Measurements from ENCODE around the gene RBBP8. TPM values are rescaled to one million over a fixed set of nuclear protein-coding genes. Genes with fewer than 3 reads are reported as not detected.
A peak's percentile ranks its signal among the peaks of the same experiment; 100 is the strongest.

Gene RBBP8
- total RNA-seq, 1 donor from 2014 or later: 14.0 TPM

GRCh38 chr18:22998344-22998743 lies 65.2 kb downstream of the RBBP8 start:
- no peak for DNase-seq (ENCODE audit: low read depth in 2 of 2)

- DNase-seq (ENCODE audit: low read depth in 2 of 2): peak; percentile 22 to 56
These were observed 66.1 kb downstream of the RBBP8 start for GRCh38 chr18:22999212-22999611.

GRCh38 chr18:22999647-23000046 lies 66.5 kb downstream of the RBBP8 start:
- no peak for DNase-seq (ENCODE audit: low read depth in 2 of 2)

DNA sequence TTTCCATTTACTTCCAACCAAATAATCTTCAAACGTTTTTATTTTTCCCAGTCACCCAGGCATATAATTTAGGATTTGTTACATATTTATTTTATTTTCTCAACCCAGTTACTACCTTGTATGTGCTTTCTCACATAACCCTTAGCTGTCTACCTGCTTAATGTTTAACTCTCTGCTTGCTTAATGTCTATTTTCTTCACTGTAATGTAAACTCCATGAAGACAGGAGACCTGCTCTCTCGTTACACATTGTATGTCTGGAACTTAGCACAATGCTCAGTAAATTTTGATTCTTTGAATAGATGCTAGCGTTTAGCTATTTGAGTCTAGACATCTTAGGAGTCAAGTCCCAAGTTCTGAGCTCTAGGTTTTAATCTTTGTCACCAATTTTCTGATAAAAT lies 70.2 kb downstream of the RBBP8 start:
- DNase-seq (ENCODE audit: low read depth in 2 of 2): no peak

DNA sequence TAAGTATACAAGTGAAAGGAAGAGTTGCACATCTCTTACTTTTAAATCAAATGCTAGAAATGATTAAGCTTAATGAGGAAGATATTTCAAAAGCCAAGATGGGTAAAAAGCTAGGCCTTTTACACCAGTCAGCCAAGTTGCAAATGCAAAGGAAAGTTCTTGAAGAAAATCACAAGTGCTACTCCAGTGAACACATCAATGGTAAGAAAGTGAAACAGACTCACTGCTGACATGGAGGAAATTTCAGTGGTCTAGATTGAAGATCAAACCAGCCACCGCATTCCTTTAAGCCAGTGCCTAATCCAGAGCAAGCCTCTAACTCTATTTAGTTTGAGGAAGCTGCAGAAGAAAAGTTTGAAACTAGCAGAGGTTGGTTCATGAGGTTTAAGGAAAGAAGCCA lies 79.1 kb downstream of the RBBP8 start:
- no peak for DNase-seq (ENCODE audit: low read depth in 2 of 2)

DNA sequence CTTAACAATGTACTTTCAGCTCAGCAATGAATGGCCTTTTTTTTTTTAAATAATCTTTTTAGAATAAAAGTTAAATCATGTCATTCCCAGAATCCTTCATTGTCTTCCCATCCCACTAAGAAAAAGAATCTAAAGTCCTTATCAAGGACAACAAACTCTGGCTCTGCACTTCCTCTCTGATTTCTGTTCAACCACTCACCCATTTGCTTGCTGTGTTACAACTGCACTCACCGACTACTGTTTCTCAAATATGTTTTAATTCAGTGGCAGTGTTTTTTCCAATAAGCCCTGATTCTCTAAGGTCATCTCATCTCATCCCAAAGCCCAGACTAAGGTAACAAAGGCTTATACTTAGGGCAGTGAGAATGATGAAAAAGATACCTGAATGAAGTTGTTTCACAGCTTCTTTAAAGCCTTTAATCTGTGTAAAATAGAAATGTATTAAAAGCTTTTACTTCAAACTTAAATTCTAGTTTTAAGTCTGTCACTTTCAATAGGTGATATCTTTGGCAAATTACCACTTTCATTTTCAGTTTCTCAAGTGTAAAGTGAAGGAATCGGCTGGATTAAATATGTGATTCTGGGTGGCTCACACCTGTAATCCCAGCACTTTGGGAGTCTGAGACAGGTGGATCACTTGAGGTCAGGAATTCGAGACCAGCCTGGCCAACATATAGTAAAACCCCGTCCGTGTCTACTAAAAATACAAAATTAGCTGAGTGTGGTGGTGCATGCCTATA lies 87.6 kb downstream of the RBBP8 start:
- no peak for DNase-seq (ENCODE audit: low read depth in 2 of 2)

DNA sequence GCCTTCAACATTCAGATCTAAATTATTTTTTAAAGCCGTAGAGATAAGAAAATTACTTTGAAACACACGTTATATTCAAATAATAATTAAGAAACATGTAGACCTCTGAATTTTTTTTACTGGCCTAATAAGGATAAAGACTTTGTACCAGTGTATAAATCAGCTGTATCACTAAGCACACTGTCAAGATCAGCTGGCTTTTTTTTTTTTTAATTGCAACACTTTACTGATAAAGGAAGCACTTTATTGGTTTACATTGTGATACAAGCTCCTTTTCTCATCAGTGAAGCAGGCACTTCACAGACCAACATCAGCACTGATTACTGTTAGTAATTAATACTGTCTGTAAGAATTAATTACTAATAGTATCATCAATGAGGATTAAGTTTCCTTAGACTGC lies 88.5 kb downstream of the RBBP8 start:
- no peak for DNase-seq (ENCODE audit: low read depth in 2 of 2)

DNA sequence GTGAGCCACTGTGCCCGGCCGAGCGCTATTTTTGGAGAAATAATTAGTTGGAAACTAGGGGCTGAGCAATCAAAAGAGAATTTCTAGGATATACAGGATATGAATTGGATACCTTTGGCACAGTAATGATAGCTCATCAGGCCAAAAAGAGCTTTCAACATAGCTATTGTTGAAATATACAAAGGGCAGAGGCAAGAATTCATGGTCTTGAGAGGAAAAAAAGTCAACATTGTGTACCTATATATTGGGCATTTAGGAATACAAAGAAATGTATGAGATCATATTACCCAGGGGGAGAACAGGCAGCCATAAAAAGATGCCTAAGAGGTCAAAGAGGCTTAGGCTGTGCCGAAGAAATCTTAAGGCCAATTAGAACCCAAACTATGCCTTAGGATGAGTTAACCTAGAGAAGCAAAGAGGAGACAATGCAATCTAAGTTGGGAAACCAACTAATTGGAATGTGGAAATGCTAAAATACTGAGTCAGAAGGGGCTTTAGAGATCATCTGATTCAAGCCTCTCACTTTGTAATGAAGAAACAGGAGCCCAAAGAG lies 99.0 kb downstream of the RBBP8 start:
- DNase-seq (ENCODE audit: low read depth in 2 of 2): peak in 1 of 2 donors; percentile 40

GRCh38 chr18:23033056-23033455 lies 99.9 kb downstream of the RBBP8 start:
- DNase-seq (ENCODE audit: low read depth in 2 of 2): peak in 1 of 2 donors; percentile 17

DNA sequence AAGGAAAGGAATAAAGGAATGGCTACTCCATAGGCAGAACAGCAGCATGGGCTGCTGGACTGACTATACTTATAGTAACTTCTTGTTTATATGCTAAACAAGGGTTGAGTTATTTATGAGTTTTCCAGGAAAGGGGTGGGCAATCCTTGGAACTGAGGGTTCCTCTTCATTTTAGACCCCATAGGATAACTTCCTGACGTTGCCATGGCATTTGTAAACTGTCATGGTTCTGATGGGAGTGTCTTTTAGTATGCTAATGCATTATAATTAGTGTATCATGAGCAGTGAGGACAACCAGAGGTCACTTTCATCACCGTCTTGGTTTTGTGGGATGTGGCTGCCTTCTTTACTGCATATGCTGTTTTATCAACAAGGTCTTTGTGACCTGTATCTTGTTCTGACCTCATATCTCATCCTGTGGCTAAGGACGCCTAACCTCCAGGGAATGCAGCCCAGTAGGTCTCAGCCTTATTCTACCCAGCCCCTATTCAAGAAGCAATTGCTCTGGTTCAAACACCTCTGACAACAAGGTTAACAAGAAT lies 103.6 kb downstream of the RBBP8 start:
- DNase-seq (ENCODE audit: low read depth in 2 of 2): no peak

DNA sequence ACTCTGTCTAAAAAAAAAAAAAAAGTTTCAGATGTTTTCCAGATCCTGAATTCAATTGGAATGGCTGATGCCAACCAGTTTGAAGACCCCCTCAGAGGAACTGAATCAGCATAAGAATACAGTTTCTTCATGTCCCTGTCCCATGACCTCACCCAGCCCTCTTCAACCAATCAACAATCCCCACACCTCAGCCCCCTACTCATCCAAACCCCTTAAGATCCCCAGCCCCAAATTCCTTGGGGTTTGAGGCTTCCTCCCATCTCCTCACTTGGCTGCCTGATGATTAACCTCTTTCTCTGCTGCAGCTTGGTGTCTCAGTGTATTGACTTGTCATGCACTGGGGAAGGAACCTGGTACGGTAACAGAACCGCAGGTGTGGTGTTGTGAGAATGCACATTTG lies 104.5 kb downstream of the RBBP8 start:
- no peak for DNase-seq (ENCODE audit: low read depth in 2 of 2)

DNA sequence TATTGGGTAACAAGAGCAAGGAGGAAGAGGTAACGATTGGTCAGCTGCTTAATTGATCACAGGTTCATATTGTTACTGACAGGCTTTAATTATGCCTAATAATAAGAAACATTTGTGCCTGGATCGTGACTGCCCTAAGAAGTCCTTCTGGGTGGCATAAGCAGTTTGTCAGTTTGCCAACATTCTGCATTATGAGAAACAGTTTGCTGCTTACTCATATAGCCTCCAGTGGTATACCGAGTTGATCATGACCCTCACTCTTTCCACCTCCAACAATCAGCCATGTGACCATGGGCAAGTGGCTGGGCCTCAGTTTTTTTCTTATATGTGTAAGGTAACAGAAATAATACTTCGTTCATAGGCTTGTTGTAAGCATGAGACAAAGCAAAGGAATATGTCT lies 105.6 kb downstream of the RBBP8 start:
- DNase-seq (ENCODE audit: low read depth in 2 of 2): no peak

DNA sequence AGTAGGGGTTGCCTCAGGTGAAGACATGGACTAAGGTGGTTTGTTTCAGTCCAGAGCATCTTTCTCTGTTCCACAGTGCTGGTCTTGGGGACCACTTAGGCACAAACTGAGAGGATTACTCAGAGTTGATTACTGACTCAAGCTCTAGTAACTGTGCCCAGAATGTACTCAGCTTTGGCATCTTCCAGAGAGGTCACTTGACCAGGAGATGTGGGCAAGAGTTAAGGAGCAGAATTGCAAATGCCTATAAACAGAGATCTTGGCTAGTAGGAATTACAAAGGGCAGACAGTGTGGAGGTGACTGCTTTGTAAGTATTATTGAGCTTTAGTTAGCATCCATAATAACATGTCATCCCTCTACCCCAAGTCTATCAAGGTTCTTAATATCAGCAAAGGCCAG lies 109.0 kb downstream of the RBBP8 start:
- DNase-seq (ENCODE audit: low read depth in 2 of 2): no peak

GRCh38 chr18:23043803-23044376 lies 110.8 kb downstream of the RBBP8 start:
- no peak for DNase-seq (ENCODE audit: low read depth in 2 of 2)

DNA sequence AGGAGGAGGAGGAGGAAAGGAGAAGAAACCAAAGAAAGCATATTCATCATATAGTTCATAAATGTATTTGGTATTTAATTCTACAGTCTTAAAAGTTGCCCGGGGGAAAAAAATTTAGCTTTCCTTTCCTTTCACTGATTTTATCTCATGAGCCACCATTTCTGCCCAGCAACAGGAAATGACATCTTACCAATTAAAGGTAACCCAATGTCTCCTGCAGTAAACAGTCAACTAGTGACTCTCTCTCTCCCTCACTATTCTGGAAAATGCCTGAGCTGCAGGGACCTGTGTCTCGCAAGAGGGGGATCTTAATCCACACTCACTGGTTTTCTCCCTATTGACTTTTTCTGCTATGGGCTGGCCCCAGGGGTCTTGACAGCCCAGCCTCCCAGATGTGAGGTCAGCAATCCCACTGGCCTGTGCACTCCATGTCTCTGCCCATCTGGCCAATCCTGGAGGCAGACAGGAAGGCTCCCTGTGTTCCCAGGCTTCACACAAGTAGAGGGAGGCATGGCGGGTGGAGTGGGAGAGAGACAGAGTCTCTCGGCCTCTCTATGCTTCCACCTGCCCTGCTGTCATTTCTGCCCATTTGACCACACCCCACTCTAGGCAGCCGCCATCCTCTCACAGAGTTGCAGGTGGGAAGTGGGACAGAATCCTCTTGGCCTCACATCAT lies 116.7 kb downstream of the RBBP8 start:
- DNase-seq (ENCODE audit: low read depth in 2 of 2): no peak

- DNase-seq (ENCODE audit: low read depth in 2 of 2): peak; percentile 48 to 61
These were observed 120.8 kb downstream of the RBBP8 start for GRCh38 chr18:23053776-23054457.

GRCh38 chr18:23054553-23054952 lies 121.4 kb downstream of the RBBP8 start:
- DNase-seq (ENCODE audit: low read depth in 2 of 2): no peak

DNA sequence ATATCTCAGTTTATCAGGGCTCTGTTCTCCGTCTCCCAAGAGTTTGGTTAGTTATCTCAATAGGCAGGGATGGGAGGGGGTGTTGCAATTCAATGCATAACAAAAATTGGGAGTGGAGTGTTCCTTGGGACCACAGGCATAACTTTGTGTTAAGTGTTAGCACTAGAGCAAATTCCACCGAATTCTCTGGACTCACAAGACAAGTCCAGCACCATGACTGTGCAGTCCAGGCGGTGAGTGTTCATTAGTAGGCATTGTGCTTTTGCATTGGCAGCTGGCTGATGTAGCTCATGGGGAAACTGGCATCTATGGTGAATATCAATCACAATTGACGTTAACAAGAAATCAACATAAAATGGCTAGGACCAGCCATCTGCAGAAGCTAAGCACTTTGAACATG lies 123.2 kb downstream of the RBBP8 start:
- no peak for DNase-seq (ENCODE audit: low read depth in 2 of 2)

GRCh38 chr18:23057096-23057495 lies 124.0 kb downstream of the RBBP8 start:
- DNase-seq (ENCODE audit: low read depth in 2 of 2): no peak

- no peak for DNase-seq (ENCODE audit: low read depth in 2 of 2)
These were observed 125.8 kb downstream of the RBBP8 start for GRCh38 chr18:23058746-23059415.

All from dermis microvascular lymphatic vessel endothelial cell (primary cell).